ENCODE results near the gene JOSD1. TPM values are rescaled to one million over a fixed set of nuclear protein-coding genes. Genes with fewer than 3 reads are reported as not detected.
A peak's percentile ranks its signal among the peaks of the same experiment; 100 is the strongest.

Gene JOSD1
- total and polyA plus RNA-seq, 10 of the 15 experiments (the other 5 are each of a cell fraction or from before 2014, with no cell fraction given), result 6.2 to 54.6 (median 40.5) TPM

GRCh38 chr22:38736257-38736570 lies 35.5 kb upstream of the JOSD1 start:
- WGBS (ENCODE audit: insufficient coverage, insufficient replicate concordance, low lambda C conversion rate, missing lambda C conversion rate), result 82% methylated on average over 7 of the region's 7 CpGs
- Histone ChIP-seq H3K27ac (ENCODE audit: control insufficient read depth, insufficient read depth) (no peak overlapping the region), H3K4me2 (ENCODE audit: control insufficient read depth, insufficient read depth) (no peak overlapping the region), H3K4me3 (no peak overlapping the region), H3K79me2 (ENCODE audit: control insufficient read depth, insufficient read depth, low read length) (no peaks in the 10 kb centered on the region), H3K9ac (ENCODE audit: control insufficient read depth, insufficient read depth, low read length) (no peak overlapping the region), H3K36me3 (ENCODE audit: control insufficient read depth in 2 of 2, insufficient read depth in 2 of 2, low read length in 1 of 2) (peaks cover 29 to 67% of the 10 kb centered on the region in 2 experiments), H4K20me1 (ENCODE audit: control insufficient read depth, insufficient read depth) (peaks cover 2% of the 10 kb centered on the region; the same call in 1 of the 2 replicates), H3K4me1 (ENCODE audit: control insufficient read depth, insufficient read depth, low read length) (no peaks in the 10 kb centered on the region), H2AFZ (ENCODE audit: control insufficient read depth, low read depth, low read length) (no peak overlapping the region), H3K27me3 (replicated peaks in 1 of 2; ENCODE audit: control insufficient read depth in 2 of 2, insufficient read depth in 2 of 2, low read length in 1 of 2) (no peaks in the 10 kb centered on the region), H3K9me3 (replicated peaks; ENCODE audit: control insufficient read depth, insufficient read depth, low read length) (no peaks in the 10 kb centered on the region)
- RAD21 ChIA-PET (ENCODE audit: unreplicated experiment), result interaction anchor here (1.0 kb wide), 1 partner anchor 10 kb away, joined by 3 read pairs; no protein-coding TSS in a partner anchor
- BruUV-seq (replicated peaks), result no TSS peak
- ATAC-seq, result no peak
- TF ChIP-seq HCFC1 (IDR thresholded peaks at IDR 0.05; ENCODE audit: low read length), result no peak
- no peak for TF ChIP-seq RB1 (IDR thresholded peaks at IDR 0.05; ENCODE audit: borderline replicate concordance)
- no peak for TF ChIP-seq GABPA (IDR thresholded peaks at IDR 0.05; ENCODE audit: low read depth)
- TF ChIP-seq EZH2 (IDR thresholded peaks at IDR 0.05; ENCODE audit: borderline replicate concordance, control insufficient read depth, low read depth, low read length), result no peak
- TF ChIP-seq PML (IDR thresholded peaks at IDR 0.05; ENCODE audit: low read length), result 0 out of 2 replicates have a peak, but pooled peaks have one; percentile 6
- TF ChIP-seq SKIL (IDR thresholded peaks at IDR 0.05; ENCODE audit: low read depth, poor library complexity, severe bottlenecking), result no peak
- TF ChIP-seq POLR2A (IDR thresholded peaks at IDR 0.05; ENCODE audit: low read depth, low read length), result 0 out of 2 replicates have a peak, but pooled peaks have one; percentile 31
- TF ChIP-seq SMARCA5 (IDR thresholded peaks at IDR 0.05), result no peak
- peak; percentile 36 for TF ChIP-seq POLR2AphosphoS5 (IDR thresholded peaks at IDR 0.05; ENCODE audit: low read length)
- TF ChIP-seq CBX3 (IDR thresholded peaks at IDR 0.05; ENCODE audit: borderline replicate concordance, low read depth), result no peak
- no peak for TF ChIP-seq PBX3 (IDR thresholded peaks at IDR 0.05; ENCODE audit: insufficient replicate concordance, low read depth, low read length)
- no peak for TF ChIP-seq FOXM1 (IDR thresholded peaks at IDR 0.05; ENCODE audit: low read depth, low read length)
- SMC1A ChIA-PET (ENCODE audit: uncharacterized antibody, unreplicated experiment), result no interaction called here
- intact Hi-C loops (cut with micrococcal nuclease; ENCODE audit: unreplicated experiment), result no loop called here
- in situ Hi-C loops (cut with MboI), result no loop called here
- CTCF ChIA-PET, result interaction anchor here (0.5 to 3.7 kb wide), 4 partner anchors 14 to 418 kb away, joined by 3 to 26 read pairs (median 3); no protein-coding TSS in a partner anchor
- POLR2A ChIA-PET, result interaction anchor here (1.4 kb wide), 1 partner anchor 10 kb away, joined by 3 read pairs; no protein-coding TSS in a partner anchor
- no peak for DNase-seq (ENCODE audit: low read depth, low spot score)
- no peak for FAIRE-seq
